ENCODE results near the gene MAP3K19.

- TF ChIP-seq CTCF (IDR thresholded peaks at IDR 0.05) (no peak), POLR2A (IDR thresholded peaks at IDR 0.05) (no peak)
Measured at GRCh38 chr2:135050132-135050531, 2.9 kb upstream of the MAP3K19 start.
